C4-2B (cell line): ENCODE results near the gene ST6GAL2.

Source experiments
- H3K27ac ChIP-seq: fragments of 450-650 bp; 2 replicates; pipeline ENCODE4 v1.5.1; 2017
- ZFX ChIP-seq: fragments of 450-650 bp; IDR thresholded peaks from 2 replicates; pipeline ENCODE4 v1.6.1; 2017
- TF ChIP-seq, protein P1 (sequence below): fragments of 450-650 bp; conservative IDR thresholded peaks from 2 replicates; pipeline ENCODE4 v1.5.1; 2017; ENCODE audit warnings: mild to moderate bottlenecking

Gene ST6GAL2

DNA sequence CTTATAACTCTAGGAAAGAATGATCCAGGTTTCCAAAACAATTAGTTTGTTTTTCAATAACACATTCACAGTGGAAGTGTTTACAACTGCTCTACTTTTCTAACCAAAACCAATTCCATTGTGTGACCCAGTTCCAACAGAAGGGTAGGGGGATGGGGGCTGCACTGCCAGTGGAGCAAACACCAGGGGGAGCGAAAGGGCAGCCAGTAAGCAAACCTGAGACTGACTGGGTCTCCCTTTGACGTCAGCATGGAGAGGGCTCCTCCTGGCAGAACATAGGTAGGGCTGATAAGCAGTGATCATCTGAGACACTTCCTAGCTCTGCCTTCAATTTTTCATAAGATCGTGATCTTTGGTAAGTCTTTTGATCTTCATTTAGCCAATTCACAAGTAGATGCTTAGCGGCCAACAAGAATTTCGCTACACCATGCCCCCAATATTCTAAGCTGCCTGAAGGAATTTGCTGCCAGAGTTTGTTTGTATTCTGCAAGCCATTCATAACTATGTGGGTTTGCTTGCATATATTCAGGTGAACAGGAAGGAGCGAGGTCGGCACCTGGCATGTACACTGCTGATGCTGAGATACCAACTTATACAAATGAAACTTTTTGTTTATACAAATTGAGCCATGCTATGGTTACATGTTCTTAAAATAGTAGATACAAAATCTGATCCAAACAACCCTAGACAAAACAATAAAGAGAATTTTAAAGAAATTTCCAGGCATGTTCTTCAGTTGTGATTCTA, 45.9 kb downstream of the ST6GAL2 start:
- no peak for TF ChIP-seq ZFX
- TF ChIP-seq, protein P1, sequence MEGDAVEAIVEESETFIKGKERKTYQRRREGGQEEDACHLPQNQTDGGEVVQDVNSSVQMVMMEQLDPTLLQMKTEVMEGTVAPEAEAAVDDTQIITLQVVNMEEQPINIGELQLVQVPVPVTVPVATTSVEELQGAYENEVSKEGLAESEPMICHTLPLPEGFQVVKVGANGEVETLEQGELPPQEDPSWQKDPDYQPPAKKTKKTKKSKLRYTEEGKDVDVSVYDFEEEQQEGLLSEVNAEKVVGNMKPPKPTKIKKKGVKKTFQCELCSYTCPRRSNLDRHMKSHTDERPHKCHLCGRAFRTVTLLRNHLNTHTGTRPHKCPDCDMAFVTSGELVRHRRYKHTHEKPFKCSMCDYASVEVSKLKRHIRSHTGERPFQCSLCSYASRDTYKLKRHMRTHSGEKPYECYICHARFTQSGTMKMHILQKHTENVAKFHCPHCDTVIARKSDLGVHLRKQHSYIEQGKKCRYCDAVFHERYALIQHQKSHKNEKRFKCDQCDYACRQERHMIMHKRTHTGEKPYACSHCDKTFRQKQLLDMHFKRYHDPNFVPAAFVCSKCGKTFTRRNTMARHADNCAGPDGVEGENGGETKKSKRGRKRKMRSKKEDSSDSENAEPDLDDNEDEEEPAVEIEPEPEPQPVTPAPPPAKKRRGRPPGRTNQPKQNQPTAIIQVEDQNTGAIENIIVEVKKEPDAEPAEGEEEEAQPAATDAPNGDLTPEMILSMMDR, result peak; percentile 63
- peak overlapping the region; percentile 21; the same call in 1 of the 2 replicates for H3K27ac ChIP-seq

DNA sequence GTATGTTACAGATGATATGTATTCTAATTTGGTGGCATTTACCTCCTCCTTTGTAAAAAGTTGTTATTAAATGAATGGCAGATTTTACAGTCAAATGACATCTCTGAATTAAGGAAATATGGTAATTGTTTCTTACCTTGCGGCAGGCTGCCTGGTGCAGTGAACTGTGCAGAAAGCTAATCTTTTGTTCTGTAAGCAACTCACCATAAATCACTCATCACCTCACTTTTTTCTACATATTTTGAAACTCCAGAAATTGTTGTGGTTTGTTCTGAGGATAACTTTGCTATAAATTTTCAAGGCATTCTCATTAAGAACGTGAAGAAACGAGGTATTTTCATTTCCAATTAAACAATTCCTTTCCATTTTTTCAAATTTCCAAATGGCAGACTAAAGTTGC, 52.7 kb downstream of the ST6GAL2 start:
- TF ChIP-seq, protein P1, result no peak
- no peak for TF ChIP-seq ZFX
- no peak overlapping the region for H3K27ac ChIP-seq

DNA sequence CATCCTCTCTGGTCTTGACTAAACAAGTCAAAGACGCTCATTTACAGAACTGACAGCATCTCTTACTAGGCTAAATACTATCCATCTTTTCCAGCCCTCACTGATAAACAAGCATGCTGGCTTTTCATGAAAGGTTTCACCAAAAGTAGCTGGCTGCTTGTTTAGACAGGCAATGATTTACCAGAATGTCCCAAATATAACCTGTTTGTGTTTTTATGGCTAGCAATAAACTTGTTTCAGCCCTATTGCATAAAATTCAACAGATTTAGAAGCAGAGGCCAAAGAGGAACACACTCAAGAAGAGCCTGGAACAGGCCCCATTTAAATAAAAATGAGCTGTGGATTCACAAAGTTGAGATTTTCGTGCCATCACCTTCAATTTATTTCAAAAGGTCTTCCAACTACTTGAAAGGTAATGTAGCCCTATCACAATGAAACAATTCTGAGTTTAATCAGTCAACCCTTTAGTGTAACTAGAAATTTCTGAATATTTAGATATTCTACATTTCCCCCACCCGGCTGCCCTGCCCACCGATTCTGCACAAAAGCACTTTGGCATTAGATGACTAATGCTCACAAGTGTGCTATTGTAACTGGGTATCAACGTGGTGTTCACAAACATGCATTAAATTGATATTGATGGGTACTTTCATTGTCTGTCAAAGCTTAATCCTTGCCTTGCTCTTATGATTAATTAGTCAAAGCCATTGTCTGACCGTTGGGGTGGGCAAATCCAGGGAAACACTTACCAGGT, 54.0 kb downstream of the ST6GAL2 start:
- no peak overlapping the region for H3K27ac ChIP-seq
- TF ChIP-seq, protein P1, result no peak
- no peak for TF ChIP-seq ZFX

DNA sequence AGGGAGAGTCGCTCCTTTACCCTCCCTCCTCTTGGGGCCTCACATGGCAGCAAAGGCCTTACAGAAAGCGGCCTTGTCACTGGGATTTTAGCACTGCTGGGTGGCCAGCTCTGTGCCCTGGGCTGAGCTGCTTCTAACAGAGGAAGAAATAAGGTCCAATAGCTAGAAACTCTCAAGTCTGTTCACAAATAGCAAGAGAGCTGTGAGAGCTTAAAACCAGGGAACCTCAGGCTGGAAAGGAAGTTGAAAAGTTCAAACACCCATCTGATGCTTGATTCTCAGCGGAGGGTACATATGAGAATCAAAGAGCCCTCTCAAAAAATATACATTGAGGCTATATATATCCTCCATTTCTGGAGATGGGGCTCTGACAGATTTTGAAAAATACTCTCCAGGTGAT, 54.7 kb downstream of the ST6GAL2 start:
- TF ChIP-seq ZFX, result no peak
- TF ChIP-seq, protein P1, result no peak
- no peak overlapping the region for H3K27ac ChIP-seq

DNA sequence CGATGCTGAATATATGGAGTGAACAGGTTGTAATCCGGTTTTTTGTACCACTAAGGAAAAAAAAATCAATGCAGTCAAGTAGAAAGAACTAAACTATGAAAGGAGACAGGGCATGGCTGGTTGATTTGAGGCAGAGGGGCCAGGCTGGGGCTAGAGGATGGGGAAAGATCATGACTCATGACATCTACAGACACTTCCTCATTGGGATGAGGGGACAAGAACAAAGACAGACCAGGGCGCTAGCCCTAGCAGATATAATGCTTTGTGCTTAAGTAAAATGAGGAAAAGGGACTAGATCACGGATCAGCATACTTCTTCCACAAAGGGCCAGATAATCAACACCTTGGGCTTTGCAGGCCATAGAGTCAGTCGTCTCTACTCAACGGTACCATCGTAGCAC, 55.8 kb downstream of the ST6GAL2 start:
- no peak overlapping the region for H3K27ac ChIP-seq
- no peak for TF ChIP-seq ZFX
- TF ChIP-seq, protein P1, result no peak

DNA sequence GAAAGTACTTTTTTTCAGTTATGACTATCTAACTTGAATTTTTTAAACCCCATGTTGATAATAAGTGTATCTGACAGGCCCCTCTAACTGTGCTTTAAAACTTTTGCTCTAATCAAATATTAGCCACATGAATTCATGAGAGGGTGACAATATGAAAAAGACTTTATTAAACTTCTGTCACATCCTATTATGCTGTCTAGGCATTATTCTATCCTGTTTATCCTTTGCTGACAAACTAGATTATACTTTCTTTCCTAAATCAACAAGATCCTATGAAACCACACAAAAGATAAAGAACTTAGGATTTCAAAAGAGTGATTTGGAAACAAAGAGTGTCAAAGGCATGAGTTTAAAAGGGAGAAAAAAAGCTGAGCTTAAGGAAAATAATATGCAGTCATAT, 57.8 kb downstream of the ST6GAL2 start:
- H3K27ac ChIP-seq, result no peak overlapping the region
- TF ChIP-seq ZFX, result no peak

DNA sequence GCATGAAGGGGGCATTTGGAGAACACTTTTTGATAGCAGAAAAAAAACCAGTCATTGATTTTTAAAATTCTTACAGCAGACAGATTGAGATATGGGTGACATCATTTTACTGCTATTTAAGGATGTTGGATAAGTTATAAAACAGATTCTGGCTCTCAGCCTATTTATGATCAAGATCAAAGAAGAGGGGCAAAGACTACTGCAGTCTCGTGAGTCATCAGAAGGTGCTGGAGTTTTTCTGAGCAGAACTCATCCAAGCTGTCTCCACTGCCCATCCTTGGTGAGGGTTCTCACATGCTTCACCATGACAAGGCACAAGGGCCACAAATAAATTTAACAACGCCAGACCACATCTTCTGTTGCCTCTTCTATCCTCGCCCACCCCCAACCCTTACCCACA, 58.8 kb downstream of the ST6GAL2 start:
- no peak overlapping the region for H3K27ac ChIP-seq

More for the DNA sequence above, 58.8 kb downstream of the ST6GAL2 start:
- TF ChIP-seq ZFX, result no peak
- TF ChIP-seq, protein P1, result no peak
